Measurements from ENCODE around the gene OR10H4. TPM values are rescaled to one million over a fixed set of nuclear protein-coding genes. Genes with fewer than 3 reads are reported as not detected.
"Not testable (repeated sequence)": the region's sequence is repeated elsewhere in the genome, so short reads cannot be mapped to it uniquely, and the experiment has no call there.

Gene OR10H4
- total RNA-seq, 2 experiments from 2014 or later: not detected

DNA sequence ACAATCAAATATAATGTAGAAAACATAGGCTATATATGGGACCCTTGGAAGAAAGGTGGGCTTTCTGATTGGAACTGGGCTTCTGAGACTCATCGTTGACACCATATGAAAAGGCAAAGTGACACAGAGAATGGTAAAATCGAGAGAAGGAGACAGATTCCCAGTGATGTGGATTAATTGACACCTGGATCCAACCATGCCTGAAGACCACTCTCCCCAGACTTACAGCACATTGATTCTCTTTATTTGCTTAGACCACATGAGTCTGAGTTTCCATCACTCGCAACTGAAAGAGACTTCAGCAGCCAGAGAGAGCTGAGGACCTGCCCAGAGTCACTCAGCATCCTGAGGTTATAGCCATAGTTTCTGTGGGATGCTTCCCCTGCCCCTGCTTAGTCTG lies 20.5 kb upstream of the OR10H4 start:
- Mint-ChIP-seq H3K27ac (no peak overlapping the region), H3K4me1 (no peaks in the 10 kb centered on the region), H3K27me3 (peaks cover 49% of the 10 kb centered on the region), H3K36me3 (peaks cover 7% of the 10 kb centered on the region), H3K9me3 (peaks cover 4% of the 10 kb centered on the region), H3K4me3 (no peak overlapping the region)
- no peak for DNase-seq

- not testable (repeated sequence) for H3K4me1 Mint-ChIP-seq, H3K27ac Mint-ChIP-seq, H3K36me3 Mint-ChIP-seq, H3K9me3 Mint-ChIP-seq, H3K4me3 Mint-ChIP-seq
- peak; percentile 29 for DNase-seq
- H3K27me3 Mint-ChIP-seq: peaks cover 42% of the 10 kb centered on the region
Measured at GRCh38 chr19:15933761-15934331, 15.0 kb upstream of the OR10H4 start.

GRCh38 chr19:15934332-15935078 lies 14.3 kb upstream of the OR10H4 start, which contains the start of gene CYP4F11:
TSS of gene CYP4F11 (minus strand) at chr19:15934529. CDS start at chr19:15934408, 121 bp downstream.
- H3K27me3 Mint-ChIP-seq: peaks cover 35% of the 10 kb centered on the region
- H3K27ac Mint-ChIP-seq: no peak within 1 kb of the TSS
- no peaks in the 10 kb centered on the region for H3K4me1 Mint-ChIP-seq
- no peak within 1 kb of the TSS for H3K4me3 Mint-ChIP-seq
- peaks cover 4% of the 10 kb centered on the region for H3K9me3 Mint-ChIP-seq
- DNase-seq: no peak
- H3K36me3 Mint-ChIP-seq: peaks cover 7% of the 10 kb centered on the region

DNA sequence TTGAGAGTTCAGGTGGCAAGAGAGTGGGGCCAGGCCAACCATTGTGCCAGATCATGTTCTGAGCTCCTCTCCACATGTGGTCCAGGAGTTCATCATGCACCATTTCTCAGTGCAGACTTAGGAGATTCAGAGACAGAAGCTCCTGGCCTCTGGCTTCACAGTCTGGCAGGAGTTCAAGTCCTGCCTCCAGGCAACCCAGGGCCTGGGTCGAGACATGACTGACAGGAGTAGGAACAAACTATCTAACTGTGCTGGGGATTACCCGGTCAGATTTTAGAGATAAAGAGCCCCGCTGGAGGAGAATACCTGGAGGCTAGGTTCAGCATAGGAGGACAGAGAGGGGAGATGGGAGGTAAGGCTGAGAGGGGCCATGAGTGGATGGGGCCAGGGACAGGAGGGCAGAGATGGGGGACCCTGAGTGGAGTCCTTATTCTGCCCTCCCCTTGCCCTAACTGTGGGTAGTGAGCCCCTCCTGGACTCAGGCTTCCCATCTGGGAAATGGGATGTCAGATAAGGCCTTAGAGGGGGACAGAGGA lies 13.6 kb upstream of the OR10H4 start:
- Mint-ChIP-seq H3K27me3 (peaks cover 28% of the 10 kb centered on the region), H3K27ac (no peak overlapping the region), H3K4me1 (no peaks in the 10 kb centered on the region), H3K36me3 (peaks cover 7% of the 10 kb centered on the region), H3K9me3 (peaks cover 4% of the 10 kb centered on the region), H3K4me3 (no peak overlapping the region)
- DNase-seq: no peak

DNA sequence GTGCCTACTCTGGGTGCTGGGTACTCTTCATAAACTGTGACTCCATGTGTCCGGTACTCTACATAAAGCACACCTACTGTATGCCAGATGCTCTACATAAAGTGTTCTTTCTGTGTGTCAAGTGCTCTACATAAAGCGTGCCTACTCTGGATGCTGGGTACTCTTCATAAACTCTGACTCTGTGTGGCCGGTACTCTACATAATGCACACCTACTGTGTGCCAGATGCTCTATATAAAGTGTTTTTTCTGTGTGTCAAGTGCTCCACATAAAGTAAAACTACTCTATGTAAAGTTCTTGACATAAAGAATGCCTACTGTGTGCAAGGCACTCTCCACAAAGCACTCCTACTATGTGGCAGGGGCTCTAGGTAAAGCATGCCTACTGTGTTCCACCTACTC lies 12.6 kb upstream of the OR10H4 start:
- Mint-ChIP-seq H3K36me3 (peaks cover 2% of the 10 kb centered on the region), H3K4me3 (no peak overlapping the region), H3K4me1 (peaks cover 2% of the 10 kb centered on the region), H3K9me3 (peaks cover 2% of the 10 kb centered on the region), H3K27me3 (peaks cover 24% of the 10 kb centered on the region), H3K27ac (no peak overlapping the region)
- no peak for DNase-seq

GRCh38 chr19:15936950-15937349 lies 11.9 kb upstream of the OR10H4 start:
- peaks cover 21% of the 10 kb centered on the region for H3K27me3 Mint-ChIP-seq
- no peaks in the 10 kb centered on the region for H3K9me3 Mint-ChIP-seq
- no peak for DNase-seq
- no peaks in the 10 kb centered on the region for H3K36me3 Mint-ChIP-seq
- no peak overlapping the region for H3K4me3 Mint-ChIP-seq
- H3K27ac Mint-ChIP-seq: no peak overlapping the region
- H3K4me1 Mint-ChIP-seq: peaks cover 2% of the 10 kb centered on the region

DNA sequence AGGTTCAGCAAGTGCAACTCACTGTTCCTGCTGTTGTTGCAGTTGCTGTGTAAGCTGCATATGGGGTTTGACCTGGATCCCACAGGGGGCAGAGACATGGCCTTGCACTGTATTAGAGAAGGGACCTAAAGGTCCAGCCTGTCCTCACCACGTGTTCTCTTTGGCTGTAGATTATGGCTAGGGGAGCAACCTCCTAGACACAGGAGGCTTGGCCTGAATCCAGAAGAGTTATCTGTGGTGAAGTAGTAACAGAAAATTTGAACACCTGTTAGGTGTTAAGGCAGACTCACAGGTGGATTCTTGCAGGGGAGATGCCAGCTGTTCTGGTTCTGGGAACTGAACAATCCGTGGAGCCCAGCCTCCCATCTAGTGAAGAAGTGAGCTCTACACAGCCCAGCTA lies 11.0 kb upstream of the OR10H4 start:
- H3K9me3 Mint-ChIP-seq: no peaks in the 10 kb centered on the region

DNA sequence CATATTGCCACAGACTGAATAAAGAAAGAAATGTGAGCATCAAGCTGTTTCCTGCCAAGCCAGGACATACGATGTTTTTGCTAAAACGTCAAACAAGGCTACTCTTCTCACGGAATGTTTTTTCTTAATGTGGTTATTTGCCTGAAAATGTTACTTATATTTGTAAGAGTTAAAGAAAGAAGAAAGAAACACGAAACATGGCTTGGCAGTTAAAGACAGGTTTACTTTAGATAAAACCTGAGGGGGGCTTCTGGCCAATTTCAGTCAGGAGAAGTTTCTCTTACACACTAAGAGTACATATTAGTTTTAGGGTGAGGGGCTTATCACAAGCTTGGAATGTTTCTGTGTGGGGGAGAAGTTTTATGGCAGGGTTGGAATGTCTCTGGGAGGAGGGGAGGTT lies 4.4 kb upstream of the OR10H4 start:
- Mint-ChIP-seq H3K9me3 (peaks cover 7% of the 10 kb centered on the region), H3K36me3 (peaks cover 5% of the 10 kb centered on the region), H3K27ac (no peak overlapping the region), H3K27me3 (peaks cover 40% of the 10 kb centered on the region), H3K4me1 (peaks cover 2% of the 10 kb centered on the region), H3K4me3 (no peak overlapping the region)
- DNase-seq: no peak

More for the DNA sequence above, 11.0 kb upstream of the OR10H4 start:
- Mint-ChIP-seq H3K36me3 (no peaks in the 10 kb centered on the region), H3K4me1 (peaks cover 2% of the 10 kb centered on the region), H3K27me3 (peaks cover 24% of the 10 kb centered on the region), H3K4me3 (no peak overlapping the region), H3K27ac (no peak overlapping the region)
- no peak for DNase-seq

- Mint-ChIP-seq H3K4me1 (peaks cover 2% of the 10 kb centered on the region), H3K36me3 (peaks cover 7% of the 10 kb centered on the region), H3K27ac (no peak overlapping the region), H3K9me3 (peaks cover 9% of the 10 kb centered on the region), H3K27me3 (peaks cover 47% of the 10 kb centered on the region), H3K4me3 (no peak overlapping the region)
- DNase-seq: no peak
Measured at GRCh38 chr19:15945301-15945700, 3.5 kb upstream of the OR10H4 start.

- Mint-ChIP-seq H3K27me3 (peaks cover 53% of the 10 kb centered on the region), H3K27ac (no peak overlapping the region), H3K9me3 (no peaks in the 10 kb centered on the region), H3K4me3 (no peak overlapping the region), H3K4me1 (no peaks in the 10 kb centered on the region), H3K36me3 (no peaks in the 10 kb centered on the region)
- no peak for DNase-seq
Measured at GRCh38 chr19:15954820-15955219, 6.0 kb downstream of the OR10H4 start.

- Mint-ChIP-seq H3K36me3 (no peaks in the 10 kb centered on the region), H3K4me1 (no peaks in the 10 kb centered on the region), H3K27ac (no peak overlapping the region), H3K9me3 (no peaks in the 10 kb centered on the region), H3K27me3 (peaks cover 28% of the 10 kb centered on the region), H3K4me3 (no peak overlapping the region)
- no peak for DNase-seq
Measured at GRCh38 chr19:15962319-15962718, 13.5 kb downstream of the OR10H4 start.

GRCh38 chr19:15964231-15964630 lies 15.4 kb downstream of the OR10H4 start:
- H3K4me1 Mint-ChIP-seq: no peaks in the 10 kb centered on the region

DNA sequence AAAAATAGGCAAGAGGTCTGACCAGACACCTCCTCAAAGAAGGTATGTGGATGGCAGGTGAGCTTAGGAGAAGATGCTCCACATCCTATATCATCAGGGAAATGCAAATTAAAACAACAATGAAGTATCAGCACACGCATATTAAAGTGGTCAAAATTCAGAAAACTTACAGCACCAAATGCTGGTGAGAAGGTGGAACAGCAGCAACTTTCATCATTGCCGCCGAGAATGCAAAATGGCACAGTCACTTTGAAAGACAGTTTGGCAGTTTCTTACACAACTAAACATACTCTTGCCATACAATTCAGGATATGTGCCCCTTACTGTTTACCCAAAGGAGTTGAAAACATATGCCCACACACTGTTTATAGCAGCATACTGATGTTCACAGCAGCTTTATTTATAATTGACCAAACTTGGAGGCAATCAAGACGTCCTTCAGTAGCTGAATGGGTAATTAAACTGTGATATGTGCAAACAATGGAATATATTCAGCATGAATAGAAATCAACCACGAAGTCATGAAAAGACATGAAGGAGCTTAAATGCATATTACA lies 22.5 kb downstream of the OR10H4 start:
- no peaks in the 10 kb centered on the region for H3K4me1 Mint-ChIP-seq
- no peak overlapping the region for H3K4me3 Mint-ChIP-seq
- H3K27ac Mint-ChIP-seq: no peak overlapping the region
- DNase-seq: no peak
- no peaks in the 10 kb centered on the region for H3K36me3 Mint-ChIP-seq
- peaks cover 2% of the 10 kb centered on the region for H3K9me3 Mint-ChIP-seq
- H3K27me3 Mint-ChIP-seq: peaks cover 14% of the 10 kb centered on the region

More at GRCh38 chr19:15964231-15964630, 15.4 kb downstream of the OR10H4 start:
- peaks cover 26% of the 10 kb centered on the region for H3K27me3 Mint-ChIP-seq
- no peaks in the 10 kb centered on the region for H3K9me3 Mint-ChIP-seq
- H3K4me3 Mint-ChIP-seq: no peak overlapping the region
- no peaks in the 10 kb centered on the region for H3K36me3 Mint-ChIP-seq
- no peak for DNase-seq
- no peak overlapping the region for H3K27ac Mint-ChIP-seq

DNA sequence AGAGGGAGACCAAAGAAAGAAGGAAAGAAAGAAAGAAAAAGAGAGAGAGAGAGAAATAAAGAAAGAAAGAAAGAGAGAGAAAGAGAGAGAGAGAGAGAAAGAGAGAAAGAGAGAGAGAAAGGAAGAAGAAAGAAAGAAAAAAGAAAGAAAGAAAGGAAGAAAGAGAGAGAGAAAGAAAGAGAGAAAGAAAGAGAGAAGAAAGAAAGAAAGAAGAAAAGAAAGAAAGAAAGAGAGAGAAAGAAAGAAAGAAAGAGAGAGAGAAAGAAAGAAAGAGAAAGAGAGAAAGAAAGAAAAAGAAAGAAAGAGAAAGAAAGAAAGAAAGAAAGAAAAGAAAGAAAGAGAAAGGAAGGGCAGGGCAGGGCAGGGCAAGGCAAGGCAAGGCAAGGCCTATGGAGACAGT lies 23.2 kb downstream of the OR10H4 start:
- not testable (repeated sequence) for H3K27ac Mint-ChIP-seq, H3K4me1 Mint-ChIP-seq, H3K36me3 Mint-ChIP-seq, DNase-seq, H3K9me3 Mint-ChIP-seq, H3K4me3 Mint-ChIP-seq
- H3K27me3 Mint-ChIP-seq: peaks cover 13% of the 10 kb centered on the region

DNA sequence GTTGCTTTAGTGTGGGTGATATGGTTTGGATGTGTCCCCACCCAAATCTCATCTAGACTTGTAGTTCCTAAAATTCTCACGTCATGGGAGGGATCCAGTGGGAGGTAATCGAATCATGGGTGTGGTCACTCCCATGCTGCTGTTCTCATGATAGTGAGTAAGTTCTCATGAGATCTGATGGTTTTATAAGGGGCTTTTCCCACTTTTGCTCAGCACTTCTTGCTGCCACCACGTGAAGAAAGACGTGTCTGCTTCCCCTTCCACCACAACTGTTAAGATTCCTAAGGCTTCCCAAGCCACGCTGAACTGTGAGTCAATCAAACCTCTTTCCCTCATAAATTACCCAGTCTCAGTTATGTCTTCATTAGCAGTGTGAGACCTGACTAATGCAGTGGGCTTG lies 26.0 kb downstream of the OR10H4 start:
- Mint-ChIP-seq H3K36me3 (no peaks in the 10 kb centered on the region), H3K9me3 (peaks cover 2% of the 10 kb centered on the region), H3K27ac (no peak overlapping the region), H3K4me3 (no peak overlapping the region), H3K27me3 (peaks cover 23% of the 10 kb centered on the region), H3K4me1 (no peaks in the 10 kb centered on the region)
- no peak for DNase-seq
